Smooth muscle cell of the umbilical artery (primary cell): Measurements from ENCODE around the gene CISD1. TPM values are rescaled to one million over a fixed set of nuclear protein-coding genes. Genes with fewer than 3 reads are reported as not detected.

Experiments
- total RNA-seq: library from RNA; depleted of rRNA; stranded (reverse); fragments of >200 nt; gene quantifications from 2 replicates; pipeline ENCODE4 v1.2.3, GENCODE V29; 2014

The CISD1 gene
- total RNA-seq: 14.6 and 25.1 TPM in 2 replicates

DNA sequence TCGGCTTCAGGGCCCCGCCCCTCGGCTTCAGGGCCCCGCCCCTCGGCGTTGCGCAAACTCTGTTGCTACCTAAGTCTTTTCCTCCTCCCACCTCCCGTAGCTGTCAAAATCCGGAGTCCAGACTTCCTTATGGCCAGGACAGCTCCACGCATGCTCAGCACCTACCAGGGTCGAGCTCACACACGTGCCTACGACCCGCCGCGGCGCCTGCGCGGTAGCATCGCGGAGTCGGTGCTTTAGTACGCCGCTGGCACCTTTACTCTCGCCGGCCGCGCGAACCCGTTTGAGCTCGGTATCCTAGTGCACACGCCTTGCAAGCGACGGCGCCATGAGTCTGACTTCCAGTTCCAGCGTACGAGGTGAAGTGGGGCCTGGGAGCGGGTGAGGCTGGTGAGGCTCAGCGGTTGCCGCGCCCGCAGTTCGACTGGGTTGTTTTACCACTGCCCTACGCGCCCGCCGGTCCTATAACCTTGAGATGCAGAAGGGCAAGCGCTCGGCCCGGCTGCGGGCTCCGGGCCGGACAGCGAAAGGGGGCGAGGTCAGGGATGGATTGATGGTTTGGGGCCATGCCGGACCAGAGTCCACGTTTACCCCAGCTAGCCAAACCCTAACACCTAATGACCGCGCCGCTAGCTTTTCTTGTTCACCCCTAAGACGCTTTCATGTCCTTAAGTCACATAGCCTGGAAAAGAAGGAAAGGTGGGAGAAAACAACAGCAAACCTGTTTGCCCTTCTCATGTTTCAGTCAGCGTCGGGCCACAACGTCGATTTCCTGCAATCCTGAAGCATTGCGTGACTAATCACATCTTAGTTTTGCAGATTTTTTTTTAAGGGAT lies at the start of gene CISD1:
Gene CISD1 (plus strand): TSS at position 217 of the 836 bp plus-strand sequence. CDS start 112 bp downstream, at position 329.

DNA sequence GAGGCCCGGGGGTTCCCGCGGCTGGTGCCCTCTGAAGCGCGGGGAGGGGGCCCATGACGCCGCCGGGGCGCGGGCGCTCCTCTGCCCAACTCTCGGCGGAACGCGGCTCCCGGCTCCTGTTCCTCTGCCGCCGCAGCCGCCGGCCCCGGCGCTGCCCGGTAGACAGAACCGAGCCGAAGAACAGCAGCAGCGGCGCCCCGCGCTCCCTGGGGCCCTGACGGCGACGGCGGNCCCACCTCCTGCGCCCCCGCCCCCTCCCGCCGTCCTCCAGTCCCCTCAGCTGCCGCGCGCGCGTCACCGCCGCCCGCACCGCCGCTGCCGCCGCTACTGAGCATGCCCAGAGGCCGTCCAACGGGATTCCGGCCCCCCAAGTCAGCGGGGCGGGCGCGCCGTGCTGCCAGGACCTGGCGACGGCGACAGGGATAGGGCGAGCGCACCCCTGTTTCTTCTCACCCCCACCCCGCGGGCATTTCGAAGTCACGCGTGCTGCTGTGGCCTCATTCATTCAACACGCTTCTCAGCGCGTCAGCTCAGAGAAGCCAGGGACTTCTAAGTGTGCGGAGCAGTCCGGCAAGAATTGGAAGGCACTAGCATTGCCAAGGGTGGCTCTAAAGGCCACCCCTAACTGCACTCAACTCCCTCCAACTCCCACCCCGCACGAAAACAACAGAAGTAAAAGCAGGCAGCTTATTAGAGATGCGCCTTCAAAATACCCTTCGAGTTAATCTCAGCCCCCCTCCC lies 1.1 kb upstream of the CISD1 start, which contains the start of gene IPMK:
Gene IPMK (minus strand): TSS at position 182 of the 741 bp plus-strand sequence. CDS start 283 bp downstream, outside the sequence.

DNA sequence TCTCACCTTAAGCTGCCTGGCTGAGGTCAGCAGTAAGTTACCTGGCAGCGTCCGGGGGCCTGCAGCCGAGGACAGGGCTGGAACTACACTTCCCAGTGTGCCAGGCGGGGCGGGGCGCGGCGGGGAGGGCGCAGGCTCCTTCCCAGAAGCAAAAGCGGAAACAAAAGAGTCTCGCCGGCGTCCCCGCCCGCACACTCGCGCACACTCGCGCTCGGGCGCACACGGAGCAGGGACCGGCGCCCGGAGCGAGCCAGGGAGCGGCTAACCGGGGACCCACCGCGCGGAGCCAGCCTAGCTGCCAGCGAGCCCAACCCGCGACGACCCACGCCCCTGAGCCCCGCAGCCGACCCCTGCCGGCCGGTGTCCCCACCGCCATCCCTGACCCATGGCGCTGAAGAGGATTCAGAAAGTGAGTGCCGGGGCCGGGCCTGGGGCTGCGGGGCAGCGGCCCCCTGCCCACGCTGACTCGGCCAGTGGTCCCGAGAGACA lies 65.9 kb downstream of the CISD1 start, which contains the start of gene UBE2D1:
Gene UBE2D1 (plus strand): TSS at position 190 of the 489 bp plus-strand sequence. CDS start 196 bp downstream, at position 386.

Other genes starting within 250 kb of the CISD1 start
- gene IPMK, start 1.3 kb upstream of the CISD1 start, total RNA-seq: 5.6 and 5.8 TPM in 2 replicates
- gene UBE2D1, start 65.8 kb downstream of the CISD1 start, total RNA-seq: 12.8 and 16.4 TPM in 2 replicates
- gene TFAM, start 116.2 kb downstream of the CISD1 start, total RNA-seq: 14.8 and 27.3 TPM in 2 replicates
- 21.9 and 22.0 TPM in 2 replicates for gene BICC1, start 243.7 kb downstream of the CISD1 start, total RNA-seq